Mammary epithelial cell (primary cell): ENCODE data around the gene P2RY1.

Source experiments
- CTCF ChIP-seq, 2 donors: IDR thresholded peaks in 1 of 2; conservative IDR thresholded peaks in 1 of 2; 2 replicates each; pipeline ENCODE4 v1.5.1; 2011 to 2012; ENCODE audit warnings: inconsistent platforms in 2 of 2, low read length in 2 of 2, mild to moderate bottlenecking in 2 of 2, control low read depth in 1 of 2, low read depth in 1 of 2; ENCODE audit not compliant: insufficient read depth in 1 of 2; ENCODE audit errors: extremely low read depth in 1 of 2
- EZH2 ChIP-seq: IDR thresholded peaks from 2 replicates; pipeline ENCODE4 v1.6.1; 2012; ENCODE audit warnings: low read length, inconsistent platforms, borderline replicate concordance

DNA sequence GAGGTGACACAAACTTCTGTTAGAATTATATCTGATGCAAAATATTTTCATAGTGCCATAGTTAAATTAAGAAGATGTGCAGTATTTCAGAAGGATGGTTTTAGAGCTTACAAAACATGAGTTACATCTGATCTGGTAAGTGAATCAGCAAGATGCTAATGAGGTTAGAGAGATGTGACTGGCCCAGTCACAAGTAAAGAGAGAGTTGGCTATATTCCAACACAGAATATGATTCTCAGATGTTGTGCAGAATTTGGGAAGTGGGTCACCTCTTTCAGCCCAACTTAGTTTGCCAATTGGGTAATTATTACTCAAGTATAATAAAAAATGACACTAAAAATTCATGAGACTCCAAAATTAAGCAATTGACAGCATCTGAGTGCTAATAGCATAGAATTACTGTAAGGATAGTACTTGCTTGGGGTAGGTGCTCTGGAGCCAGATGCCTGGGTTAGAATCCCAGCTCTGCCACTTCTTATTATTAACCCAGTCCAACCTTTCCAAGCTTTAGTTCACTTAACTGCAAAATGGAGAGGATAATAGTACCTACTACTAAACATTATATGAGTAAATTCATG lies 30.8 kb downstream of the P2RY1 start:
- TF ChIP-seq CTCF (conservative IDR thresholded peaks at IDR 0.05 in 1 of 2, IDR thresholded peaks at IDR 0.05 in 1 of 2; ENCODE audit: extremely low read depth in 1 of 2, insufficient read depth in 1 of 2, low read depth in 1 of 2, low read length in 2 of 2), result no peak
- no peak for TF ChIP-seq EZH2
